ENCODE data around the gene BICRAL.
A peak's percentile ranks its signal among the peaks of the same experiment; 100 is the strongest.
"Not testable (repeated sequence)": the region's sequence is repeated elsewhere in the genome, so short reads cannot be mapped to it uniquely, and the experiment has no call there.

Gene BICRAL, protein sequence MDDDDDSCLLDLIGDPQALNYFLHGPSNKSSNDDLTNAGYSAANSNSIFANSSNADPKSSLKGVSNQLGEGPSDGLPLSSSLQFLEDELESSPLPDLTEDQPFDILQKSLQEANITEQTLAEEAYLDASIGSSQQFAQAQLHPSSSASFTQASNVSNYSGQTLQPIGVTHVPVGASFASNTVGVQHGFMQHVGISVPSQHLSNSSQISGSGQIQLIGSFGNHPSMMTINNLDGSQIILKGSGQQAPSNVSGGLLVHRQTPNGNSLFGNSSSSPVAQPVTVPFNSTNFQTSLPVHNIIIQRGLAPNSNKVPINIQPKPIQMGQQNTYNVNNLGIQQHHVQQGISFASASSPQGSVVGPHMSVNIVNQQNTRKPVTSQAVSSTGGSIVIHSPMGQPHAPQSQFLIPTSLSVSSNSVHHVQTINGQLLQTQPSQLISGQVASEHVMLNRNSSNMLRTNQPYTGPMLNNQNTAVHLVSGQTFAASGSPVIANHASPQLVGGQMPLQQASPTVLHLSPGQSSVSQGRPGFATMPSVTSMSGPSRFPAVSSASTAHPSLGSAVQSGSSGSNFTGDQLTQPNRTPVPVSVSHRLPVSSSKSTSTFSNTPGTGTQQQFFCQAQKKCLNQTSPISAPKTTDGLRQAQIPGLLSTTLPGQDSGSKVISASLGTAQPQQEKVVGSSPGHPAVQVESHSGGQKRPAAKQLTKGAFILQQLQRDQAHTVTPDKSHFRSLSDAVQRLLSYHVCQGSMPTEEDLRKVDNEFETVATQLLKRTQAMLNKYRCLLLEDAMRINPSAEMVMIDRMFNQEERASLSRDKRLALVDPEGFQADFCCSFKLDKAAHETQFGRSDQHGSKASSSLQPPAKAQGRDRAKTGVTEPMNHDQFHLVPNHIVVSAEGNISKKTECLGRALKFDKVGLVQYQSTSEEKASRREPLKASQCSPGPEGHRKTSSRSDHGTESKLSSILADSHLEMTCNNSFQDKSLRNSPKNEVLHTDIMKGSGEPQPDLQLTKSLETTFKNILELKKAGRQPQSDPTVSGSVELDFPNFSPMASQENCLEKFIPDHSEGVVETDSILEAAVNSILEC

GRCh38 chr6:42781796-42782688 lies at the start of gene BICRAL:
Gene BICRAL, plus strand, starts transcription at chr6:42782052. Its CDS starts 39,971 bp downstream, at chr6:42822023.
- peak; percentile 49 for DNase-seq (ENCODE audit: low spot score)

DNA sequence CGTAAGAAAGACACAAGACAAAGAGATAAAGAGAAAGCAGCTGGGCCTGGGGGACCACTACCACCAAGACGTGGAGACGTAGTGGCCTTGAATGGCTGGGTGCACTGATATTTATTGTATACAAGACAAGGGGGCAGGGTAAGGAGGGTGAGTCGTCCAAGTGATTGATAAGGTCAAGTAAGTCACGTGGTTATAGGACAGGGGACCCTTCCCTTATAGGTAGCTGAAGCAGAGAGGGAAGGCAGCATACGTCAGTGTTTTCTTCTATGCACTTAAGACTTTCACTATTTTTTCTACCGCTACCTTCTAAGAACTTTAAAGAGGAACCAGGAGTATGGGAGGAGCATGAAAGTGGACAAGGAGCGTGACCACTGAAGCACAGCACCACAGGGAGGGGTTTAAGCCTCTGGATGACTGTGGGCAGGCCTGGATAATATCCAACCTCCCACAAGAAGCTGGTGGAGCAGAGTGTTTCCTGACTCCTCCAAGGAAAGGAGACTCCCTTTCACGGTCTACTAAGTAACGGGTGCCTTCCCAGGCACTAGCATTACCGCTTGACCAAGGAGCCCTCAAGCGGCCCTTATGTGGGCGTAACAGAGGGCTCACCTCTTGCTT lies 47.9 kb upstream of the BICRAL start:
- DNase-seq (ENCODE audit: low spot score) = not testable (repeated sequence)

DNA sequence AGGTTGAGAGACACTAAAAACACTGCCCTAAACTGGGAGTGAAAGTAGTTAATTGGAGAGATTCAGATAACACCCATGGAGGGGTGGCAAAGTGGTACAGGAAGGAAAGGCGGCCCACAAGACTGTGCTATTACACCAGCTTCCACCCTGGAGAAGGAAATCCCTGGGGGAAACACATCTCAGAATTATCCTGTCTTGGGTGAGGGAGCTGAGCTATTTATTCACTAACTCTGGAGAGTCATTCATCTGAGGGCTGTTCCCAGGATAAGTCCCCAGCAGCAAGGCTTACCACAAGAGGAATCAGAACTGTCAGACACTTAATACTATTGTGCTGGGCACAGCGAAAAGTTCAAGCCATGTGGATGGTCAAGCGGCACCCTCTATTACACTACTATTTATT lies 45.9 kb upstream of the BICRAL start:
- no peak for DNase-seq (ENCODE audit: low spot score)

GRCh38 chr6:42740725-42741124 lies 41.1 kb upstream of the BICRAL start:
- DNase-seq (ENCODE audit: low spot score) = no peak

DNA sequence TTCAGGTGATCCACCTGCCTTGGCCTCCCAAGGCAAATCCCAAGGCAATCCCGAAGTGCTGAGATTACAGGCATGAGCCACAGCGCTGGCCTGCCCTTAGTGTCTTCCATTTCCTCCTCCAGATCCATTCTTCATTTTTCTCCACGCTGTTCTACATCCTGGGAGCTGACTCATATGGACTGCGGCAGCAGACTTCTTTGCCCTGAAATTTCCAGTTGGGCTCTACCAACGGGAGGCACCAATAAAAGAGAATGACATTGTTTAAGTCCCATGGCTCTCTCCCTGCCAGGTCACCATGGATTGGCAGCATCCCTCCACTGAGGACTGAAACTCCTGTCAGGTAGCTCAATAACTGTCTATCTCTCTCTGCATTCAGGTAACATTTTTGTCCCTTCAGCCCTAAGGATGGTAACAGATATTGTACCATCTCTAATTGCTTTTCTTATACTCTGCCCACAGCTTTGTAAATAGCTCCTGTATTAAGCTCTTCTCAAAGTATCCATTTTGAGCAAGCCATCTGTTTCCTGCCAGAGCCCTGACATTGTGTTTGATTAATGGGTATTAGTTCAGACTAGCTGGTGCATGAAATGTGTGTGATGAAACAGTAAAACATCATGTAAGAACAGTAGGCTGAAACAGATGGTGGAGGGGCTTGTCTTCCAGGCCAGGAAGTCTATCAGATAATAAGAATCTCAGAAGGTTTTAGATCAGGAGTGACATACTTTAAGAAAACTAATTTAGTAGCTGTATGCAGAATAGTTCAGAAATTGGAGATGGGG lies 39.5 kb upstream of the BICRAL start:
- no peak for DNase-seq (ENCODE audit: low spot score)

- DNase-seq (ENCODE audit: low spot score) = no peak
Observed at GRCh38 chr6:42744351-42744893, 37.4 kb upstream of the BICRAL start.

DNA sequence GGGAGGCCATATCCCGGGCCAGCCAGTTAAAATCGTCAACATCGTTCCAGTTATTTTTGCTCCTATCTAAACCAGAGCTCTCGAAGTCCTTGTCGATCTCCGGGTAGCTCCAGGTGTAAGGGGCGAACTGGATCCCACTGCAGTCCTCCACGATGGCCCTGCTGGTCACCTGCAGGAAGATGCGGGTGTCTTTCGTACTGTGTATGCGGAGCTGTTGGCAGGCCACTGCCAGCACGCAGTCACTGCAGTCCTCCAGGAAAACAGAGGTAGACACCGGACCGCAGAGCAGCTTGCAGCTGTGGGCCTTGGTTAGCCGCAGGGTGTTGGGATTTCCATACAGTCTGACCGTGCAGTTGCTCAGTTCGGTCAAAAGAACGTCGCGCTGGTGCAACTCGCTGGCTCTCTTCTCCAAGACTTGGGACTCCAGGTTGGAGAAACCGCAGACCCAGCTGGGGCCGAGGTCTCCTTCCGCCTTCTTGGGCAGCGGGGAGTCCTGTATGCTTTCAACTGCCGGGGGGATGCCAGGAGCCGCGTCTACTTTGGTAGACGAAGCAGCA lies 36.7 kb upstream of the BICRAL start:
- DNase-seq (ENCODE audit: low spot score) = no peak

DNA sequence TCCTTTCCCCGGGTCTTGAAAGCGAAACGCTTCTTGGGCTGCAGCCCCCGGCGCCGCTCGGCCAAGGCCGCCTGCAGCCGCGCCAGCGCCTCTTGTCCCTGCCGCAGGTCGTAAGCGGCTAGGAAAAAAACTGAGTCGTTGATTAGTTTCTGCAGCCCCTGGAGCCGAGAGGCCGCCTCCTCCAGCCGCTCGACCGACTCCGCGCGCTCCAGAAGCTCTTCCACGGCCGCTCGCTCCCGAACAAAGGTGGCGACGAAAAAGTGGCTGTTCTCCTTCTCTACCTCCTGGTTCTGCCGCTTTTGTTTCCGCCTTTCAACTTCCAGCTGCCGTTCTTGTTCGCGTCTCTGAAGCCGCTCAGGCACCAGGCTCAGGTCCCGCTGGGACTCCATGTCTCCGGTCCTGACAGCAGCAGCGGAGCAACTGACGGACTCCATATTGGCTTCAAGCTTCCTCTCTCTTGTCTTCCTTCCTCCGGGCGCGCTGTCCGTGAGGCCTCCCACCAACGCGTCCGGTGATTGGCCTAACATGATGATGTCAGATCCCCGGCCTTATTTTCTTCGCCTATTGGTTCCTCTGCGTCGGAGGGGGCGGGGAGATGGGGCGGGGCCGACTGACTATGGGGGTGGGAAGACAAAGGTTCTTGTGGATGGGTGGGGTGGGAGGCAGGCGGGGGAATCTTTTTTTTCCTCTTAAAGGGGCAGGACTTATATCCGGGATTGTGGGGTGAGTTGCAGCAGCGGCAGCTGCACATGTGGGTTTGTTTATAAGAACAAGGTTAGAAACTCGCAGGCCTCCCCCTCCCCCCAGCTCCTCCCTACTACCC lies 36.0 kb upstream of the BICRAL start, which contains the start of gene TBCC:
Gene TBCC (minus strand): TSS at position 464 of the 823 bp plus-strand sequence. CDS start 30 bp downstream, at position 434.
- peak; percentile 96 for DNase-seq (ENCODE audit: low spot score)

DNA sequence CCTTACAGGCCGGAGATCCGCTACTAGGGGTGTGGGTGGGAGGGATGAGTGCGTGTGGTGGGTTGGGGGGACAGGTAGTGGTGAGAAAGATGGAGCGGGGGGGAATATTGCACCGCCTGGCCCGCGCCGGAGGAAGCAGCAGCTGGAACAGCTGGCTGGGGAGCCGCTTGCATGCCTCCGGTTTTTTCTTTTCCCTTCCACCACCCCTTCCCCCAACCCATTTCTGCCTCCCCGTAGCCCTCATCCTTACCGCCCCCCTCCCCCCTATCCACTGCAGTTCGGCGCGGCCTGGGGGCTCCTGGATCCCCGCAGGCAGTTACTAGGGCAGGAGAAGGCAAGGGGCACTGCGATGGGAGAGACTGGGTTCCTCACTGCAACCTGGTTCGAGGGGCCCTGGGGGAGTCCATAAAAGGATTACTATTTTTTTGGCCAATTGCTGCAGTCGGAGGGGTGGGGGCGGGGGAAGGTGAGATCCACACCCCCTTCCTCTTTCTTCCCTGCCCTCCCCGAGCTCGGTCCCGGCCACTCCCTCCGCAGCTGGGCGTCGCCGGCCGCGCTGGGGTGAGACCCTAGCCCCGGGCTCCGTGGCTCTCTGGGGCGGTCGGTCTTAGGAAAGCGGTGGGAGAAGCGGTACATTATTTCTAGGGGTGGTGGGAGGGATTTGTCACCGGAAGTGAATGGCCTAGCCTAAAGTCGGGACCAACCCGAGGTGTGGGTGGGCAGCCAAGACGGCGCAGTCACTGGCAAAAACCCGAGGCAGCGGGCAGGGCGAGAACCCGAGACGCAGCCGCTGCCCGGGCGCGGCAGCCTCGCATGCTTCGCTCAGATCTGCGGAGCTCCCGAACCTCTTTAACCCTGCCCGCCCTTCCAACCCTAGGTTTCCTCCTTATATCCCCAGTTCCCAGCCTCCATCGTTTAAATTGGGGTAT lies 35.1 kb upstream of the BICRAL start:
- DNase-seq (ENCODE audit: low spot score) = peak; percentile 80

GRCh38 chr6:42748203-42748898 lies 33.5 kb upstream of the BICRAL start:
- DNase-seq (ENCODE audit: low spot score) = no peak

- DNase-seq (ENCODE audit: low spot score) = no peak
Observed at GRCh38 chr6:42751055-42751454, 30.8 kb upstream of the BICRAL start.

- no peak for DNase-seq (ENCODE audit: low spot score)
Observed at GRCh38 chr6:42754759-42755158, 27.1 kb upstream of the BICRAL start.

GRCh38 chr6:42756722-42757121 lies 25.1 kb upstream of the BICRAL start:
- DNase-seq (ENCODE audit: low spot score) = no peak

- DNase-seq (ENCODE audit: low spot score) = no peak
Observed at GRCh38 chr6:42758756-42759430, 23.0 kb upstream of the BICRAL start.

- no peak for DNase-seq (ENCODE audit: low spot score)
Observed at GRCh38 chr6:42761287-42762067, 20.4 kb upstream of the BICRAL start.

All from LoVo (cell line).